Left ventricle myocardium inferior (tissue), 1 donor: ENCODE measurements around the gene TCF12. TPM values are rescaled to one million over a fixed set of nuclear protein-coding genes. Genes with fewer than 3 reads are reported as not detected.

Source experiments
- DNase-seq: peaks from one replicate; pipeline ENCODE4 v3.0.0-alpha.2; 2020
- H3K27ac ChIP-seq: fragments of 200-600 bp; replicated peaks from 2 replicates; pipeline ENCODE4 v1.8.0; 2021
- H3K27me3 ChIP-seq: fragments of 200-600 bp; 2 replicates; pipeline ENCODE4 v1.8.0; 2021; ENCODE audit warnings: low read depth
- H3K36me3 ChIP-seq: fragments of 200-600 bp; 2 replicates; pipeline ENCODE4 v1.8.0; 2021
- H3K4me1 ChIP-seq: fragments of 200-600 bp; 2 replicates; pipeline ENCODE4 v1.8.0; 2021
- H3K4me3 ChIP-seq: fragments of 200-600 bp; 2 replicates; pipeline ENCODE4 v1.8.0; 2021; ENCODE audit warnings: mild to moderate bottlenecking, moderate library complexity
- H3K9me3 ChIP-seq: fragments of 200-600 bp; replicated peaks from 2 replicates; pipeline ENCODE4 v1.8.0; 2021
- intact Hi-C: fragments of 100-400 bp; cut with micrococcal nuclease; formaldehyde crosslinking; loops from one replicate; pipeline ENCODE4 v1.11.0; 2022
- total RNA-seq: library from RNA; stranded (reverse); fragmentation: NEBNext Ultra II Directional; extraction: Animal tissue kit (Norgen Biotek cat#: 25700); gene quantifications from one replicate; pipeline ENCODE4 v1.2.1, GENCODE V29; 2021
- TF ChIP-seq, protein P1 (sequence below): fragments of 200-600 bp; IDR thresholded peaks from 2 replicates; pipeline ENCODE4 v1.8.0; 2021; ENCODE audit warnings: antibody characterized with exemption, mild to moderate bottlenecking, borderline replicate concordance
- donor health status: DM: no; HTN: yes; CAD: no; lungs with severe emphysema.

The TCF12 gene
- total RNA-seq, 1 donor from 2014 or later, result 52.1 TPM

- TF ChIP-seq, protein P1, sequence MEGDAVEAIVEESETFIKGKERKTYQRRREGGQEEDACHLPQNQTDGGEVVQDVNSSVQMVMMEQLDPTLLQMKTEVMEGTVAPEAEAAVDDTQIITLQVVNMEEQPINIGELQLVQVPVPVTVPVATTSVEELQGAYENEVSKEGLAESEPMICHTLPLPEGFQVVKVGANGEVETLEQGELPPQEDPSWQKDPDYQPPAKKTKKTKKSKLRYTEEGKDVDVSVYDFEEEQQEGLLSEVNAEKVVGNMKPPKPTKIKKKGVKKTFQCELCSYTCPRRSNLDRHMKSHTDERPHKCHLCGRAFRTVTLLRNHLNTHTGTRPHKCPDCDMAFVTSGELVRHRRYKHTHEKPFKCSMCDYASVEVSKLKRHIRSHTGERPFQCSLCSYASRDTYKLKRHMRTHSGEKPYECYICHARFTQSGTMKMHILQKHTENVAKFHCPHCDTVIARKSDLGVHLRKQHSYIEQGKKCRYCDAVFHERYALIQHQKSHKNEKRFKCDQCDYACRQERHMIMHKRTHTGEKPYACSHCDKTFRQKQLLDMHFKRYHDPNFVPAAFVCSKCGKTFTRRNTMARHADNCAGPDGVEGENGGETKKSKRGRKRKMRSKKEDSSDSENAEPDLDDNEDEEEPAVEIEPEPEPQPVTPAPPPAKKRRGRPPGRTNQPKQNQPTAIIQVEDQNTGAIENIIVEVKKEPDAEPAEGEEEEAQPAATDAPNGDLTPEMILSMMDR, result no peak
Observed at GRCh38 chr15:57324590-57324890, 406.1 kb downstream of the TCF12 start.

GRCh38 chr15:57324944-57325679, 406.7 kb downstream of the TCF12 start:
- no peaks in the 10 kb centered on the region for H3K9me3 ChIP-seq
- no peak for DNase-seq
- peaks cover 16% of the 10 kb centered on the region for H3K4me1 ChIP-seq
- H3K36me3 ChIP-seq, result no peaks in the 10 kb centered on the region
- no peak overlapping the region for H3K27ac ChIP-seq
- no peak overlapping the region for H3K4me3 ChIP-seq
- H3K27me3 ChIP-seq, result no peaks in the 10 kb centered on the region
- TF ChIP-seq, protein P1, result no peak
- intact Hi-C loops, result no loop called here

More at GRCh38 chr15:57324590-57324890, 406.1 kb downstream of the TCF12 start:
- intact Hi-C loops, result no loop called here
- Histone ChIP-seq H3K27ac (no peak overlapping the region), H3K4me1 (peaks cover 16% of the 10 kb centered on the region), H3K36me3 (no peaks in the 10 kb centered on the region), H3K9me3 (no peaks in the 10 kb centered on the region), H3K4me3 (no peak overlapping the region), H3K27me3 (no peaks in the 10 kb centered on the region)
- no peak for DNase-seq

DNA sequence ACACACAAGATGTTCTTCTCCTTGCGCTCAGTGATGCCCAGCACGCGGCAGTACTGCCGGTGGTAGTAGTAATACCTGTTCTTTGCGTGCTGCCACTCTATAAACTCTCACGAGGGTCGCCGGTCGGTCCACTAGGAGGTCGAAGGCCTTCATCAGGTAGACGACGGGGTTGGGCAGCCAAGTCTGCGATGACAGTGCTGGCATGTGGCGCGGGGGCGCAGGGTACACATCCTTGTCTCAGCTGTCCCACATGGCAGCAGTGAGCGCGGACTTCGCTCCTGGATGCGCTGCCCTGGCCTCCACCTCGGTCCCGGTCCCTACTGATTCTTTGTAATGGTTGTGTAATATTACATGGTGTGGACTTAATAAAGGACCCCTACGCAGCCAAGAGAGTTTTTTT, 407.8 kb downstream of the TCF12 start:
- Histone ChIP-seq H3K27ac (no peak overlapping the region), H3K4me1 (peaks cover 5% of the 10 kb centered on the region), H3K9me3 (no peaks in the 10 kb centered on the region), H3K36me3 (no peaks in the 10 kb centered on the region), H3K27me3 (no peaks in the 10 kb centered on the region), H3K4me3 (no peak overlapping the region)
- intact Hi-C loops, result no loop called here
- TF ChIP-seq, protein P1, result no peak
- DNase-seq, result no peak

DNA sequence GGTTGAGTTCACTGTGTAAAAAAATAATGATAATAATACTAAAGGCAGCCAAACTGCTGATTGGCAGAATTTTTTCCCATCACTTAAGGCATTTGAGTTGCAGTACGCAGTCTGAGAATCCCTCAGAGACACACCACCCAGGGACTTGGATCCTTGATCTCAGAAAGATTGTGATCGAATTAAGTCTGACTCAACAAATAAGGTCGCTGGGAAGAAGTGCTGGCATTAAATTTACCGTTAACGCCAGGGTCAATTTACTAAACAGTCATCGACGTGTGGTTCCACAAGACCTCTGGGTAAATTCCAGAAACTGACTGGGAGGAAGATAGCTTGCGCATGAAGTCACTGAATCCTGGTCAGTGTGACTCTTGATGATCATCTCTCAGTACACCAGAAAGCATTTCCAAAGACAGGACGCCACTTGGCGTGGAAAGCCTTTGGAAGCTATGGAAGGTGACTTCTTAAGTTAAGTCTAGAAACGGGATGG, 409.6 kb downstream of the TCF12 start:
- Histone ChIP-seq H3K36me3 (no peaks in the 10 kb centered on the region), H3K9me3 (no peaks in the 10 kb centered on the region), H3K27ac (peak overlapping the region; percentile 8), H3K27me3 (no peaks in the 10 kb centered on the region), H3K4me3 (no peak overlapping the region), H3K4me1 (peaks cover 4% of the 10 kb centered on the region)
- intact Hi-C loops, result no loop called here
- TF ChIP-seq, protein P1, result no peak
- no peak for DNase-seq

- H3K9me3 ChIP-seq, result no peaks in the 10 kb centered on the region
- no peaks in the 10 kb centered on the region for H3K27me3 ChIP-seq
- no peak for DNase-seq
- H3K4me3 ChIP-seq, result no peak overlapping the region
- intact Hi-C loops, result no loop called here
- no peak overlapping the region for H3K27ac ChIP-seq
- peaks cover 4% of the 10 kb centered on the region for H3K4me1 ChIP-seq
- TF ChIP-seq, protein P1, result no peak
- H3K36me3 ChIP-seq, result no peaks in the 10 kb centered on the region
Observed at GRCh38 chr15:57328479-57328878, 410.0 kb downstream of the TCF12 start.
